Measurements from ENCODE around the gene LRRC36. TPM values are rescaled to one million over a fixed set of nuclear protein-coding genes. Genes with fewer than 3 reads are reported as not detected.
A peak's percentile ranks its signal among the peaks of the same experiment; 100 is the strongest.

LRRC36 gene
- 10 to 100 TPM in 1 of 4 donors, 1 to 10 TPM in 3; 2.4 to 10.5 (median 4.7) TPM for polyA plus RNA-seq (ENCODE audit: insufficient read length in 4 of 4)

GRCh38 chr16:67326472-67327309 lies at the start of gene LRRC36, which contains the start of gene KCTD19:
Gene LRRC36 (plus strand): TSS chr16:67326815. CDS start chr16:67326863, 48 bp downstream.
Gene KCTD19 (minus strand): TSS chr16:67326741. CDS start chr16:67326707, 34 bp downstream.
- DNase-seq (ENCODE audit: low read depth in 4 of 4, low spot score in 2 of 4) = peak in 1 of 4 donors; percentile 52

- no peak for DNase-seq (ENCODE audit: low read depth in 4 of 4, low spot score in 2 of 4)
Observed at GRCh38 chr16:67277294-67277998, 49.2 kb upstream of the LRRC36 start.

GRCh38 chr16:67277999-67278772 lies 48.4 kb upstream of the LRRC36 start:
- no peak for DNase-seq (ENCODE audit: low read depth in 4 of 4, low spot score in 2 of 4)

GRCh38 chr16:67278773-67279295 lies 47.8 kb upstream of the LRRC36 start:
- no peak for DNase-seq (ENCODE audit: low read depth in 4 of 4, low spot score in 2 of 4)

- peak in 3 of 4 donors; percentile 40 to 70 (median 57) for DNase-seq (ENCODE audit: low read depth in 4 of 4, low spot score in 2 of 4)
Observed at GRCh38 chr16:67279296-67280089, 47.1 kb upstream of the LRRC36 start, which contains the start of gene PLEKHG4. Gene PLEKHG4 (plus strand): TSS chr16:67279532. CDS start chr16:67280045, 513 bp downstream.

- DNase-seq (ENCODE audit: low read depth in 4 of 4, low spot score in 2 of 4) = no peak
Observed at GRCh38 chr16:67280090-67281015, 46.3 kb upstream of the LRRC36 start.

GRCh38 chr16:67281536-67282446 lies 44.8 kb upstream of the LRRC36 start:
- no peak for DNase-seq (ENCODE audit: low read depth in 4 of 4, low spot score in 2 of 4)

GRCh38 chr16:67282447-67282805 lies 44.2 kb upstream of the LRRC36 start:
- no peak for DNase-seq (ENCODE audit: low read depth in 4 of 4, low spot score in 2 of 4)

- no peak for DNase-seq (ENCODE audit: low read depth in 4 of 4, low spot score in 2 of 4)
Observed at GRCh38 chr16:67283039-67283825, 43.4 kb upstream of the LRRC36 start.

GRCh38 chr16:67283826-67284555 lies 42.6 kb upstream of the LRRC36 start:
- no peak for DNase-seq (ENCODE audit: low read depth in 4 of 4, low spot score in 2 of 4)

- DNase-seq (ENCODE audit: low read depth in 4 of 4, low spot score in 2 of 4) = no peak
Observed at GRCh38 chr16:67284699-67285646, 41.6 kb upstream of the LRRC36 start.

GRCh38 chr16:67286441-67287235 lies 40.0 kb upstream of the LRRC36 start:
- no peak for DNase-seq (ENCODE audit: low read depth in 4 of 4, low spot score in 2 of 4)

- no peak for DNase-seq (ENCODE audit: low read depth in 4 of 4, low spot score in 2 of 4)
Observed at GRCh38 chr16:67287960-67288359, 38.7 kb upstream of the LRRC36 start.

GRCh38 chr16:67291461-67291860 lies 35.2 kb upstream of the LRRC36 start:
- DNase-seq (ENCODE audit: low read depth in 4 of 4, low spot score in 2 of 4) = no peak

Measured in left renal cortex interstitium (tissue), 4 donors.